ENCODE data around the gene DNAJB13. TPM values are rescaled to one million over a fixed set of nuclear protein-coding genes. Genes with fewer than 3 reads are reported as not detected.

Gene DNAJB13
- total and polyA plus RNA-seq, 2 of the 13 experiments (the other 11 are each of a cell fraction or from before 2014, with no cell fraction given) = 2.3 TPM; not detected in 1

- no TSS peak for BruUV-seq (replicated peaks)
- ChIA-PET POLR2A (no interaction called here), CTCF (ENCODE audit: low intra/inter-chr PET ratio, low total read pairs) (no interaction called here)
- in situ Hi-C loops (cut with HindIII; ENCODE audit: extremely low pct_ligation_motif_present, low pct_unique_long_range_greater_than_20kb) (loop anchor here (25.0 kb wide), 1 partner anchor 212 kb away; the partner anchor contains the start of genes C2CD3 and PPME1), intact Hi-C loops (cut with micrococcal nuclease; ENCODE audit: unreplicated experiment) (no loop called here)
- no peak for DNase-seq (ENCODE audit: low spot score)
- Histone ChIP-seq H3K4me2 (ENCODE audit: low read depth, low read length) (peak overlapping the region; percentile 80; the same call in 1 of the 2 replicates), H3K36me3 (replicated peaks in 1 of 2; ENCODE audit: control insufficient read depth in 1 of 2, insufficient read depth in 2 of 2, low read length in 2 of 2) (peaks cover 0 to 7% of the 10 kb centered on the region in 2 experiments; a peak in 2 of 5 replicates), H3K9ac (ENCODE audit: insufficient read depth, low read depth, low read length) (no peak overlapping the region), H3K4me3 (replicated peaks in 1 of 3; ENCODE audit: insufficient read depth in 1 of 3, low read depth in 2 of 3, low read length in 3 of 3) (no peak overlapping the region; a peak in 1 of 6 replicates), H3K9me3 (ENCODE audit: low read length) (no peaks in the 10 kb centered on the region), H2AFZ (ENCODE audit: low read length) (no peak overlapping the region), H3K79me2 (ENCODE audit: insufficient read depth, low read length) (peaks cover 11% of the 10 kb centered on the region), H3K27me3 (ENCODE audit: control insufficient read depth in 1 of 2, insufficient read depth in 2 of 2, low read length in 2 of 2) (no peaks in the 10 kb centered on the region; a peak in 1 of 5 replicates), H4K20me1 (ENCODE audit: insufficient read depth, low read length) (0 out of 2 replicates have a peak, but pooled peaks cover 3% of the 10 kb centered on the region), H3K27ac (ENCODE audit: extremely low read length, insufficient read depth, low read length) (no peak overlapping the region), H3K4me1 (ENCODE audit: insufficient read depth, low read length) (peaks cover 56% of the 10 kb centered on the region)
- FAIRE-seq = no peak
- TF ChIP-seq MAFK (conservative IDR thresholded peaks at IDR 0.05 in 1 of 2, IDR thresholded peaks at IDR 0.05 in 1 of 2; ENCODE audit: low read length in 2 of 2) (peak; percentile 71 to 77), PCBP2 (optimal IDR thresholded peaks at IDR 0.05; ENCODE audit: low read depth, low read length, poor library complexity, severe bottlenecking) (no peak), MAFF (IDR thresholded peaks at IDR 0.05; ENCODE audit: low read depth, low read length) (peak; percentile 68)
- ATAC-seq = no peak
- WGBS (ENCODE audit: low lambda C conversion rate) = 97% methylated on average over 5 of the region's 5 CpGs
Measured at GRCh38 chr11:73949912-73950311, 914 bp upstream of the DNAJB13 start.

- WGBS (ENCODE audit: low lambda C conversion rate) = 2% methylated on average over 7 of the region's 7 CpGs
- H3K27me3 ChIP-seq (ENCODE audit: control insufficient read depth in 1 of 2, insufficient read depth in 2 of 2, low read length in 2 of 2) = no peaks in the 10 kb centered on the region; a peak in 1 of 5 replicates
- peaks cover 74% of the 10 kb centered on the region for H3K4me1 ChIP-seq (ENCODE audit: insufficient read depth, low read length)
- BruUV-seq (replicated peaks) = no TSS peak
- H3K79me2 ChIP-seq (ENCODE audit: insufficient read depth, low read length) = peaks cover 11% of the 10 kb centered on the region
- peak overlapping the region; percentile 80 for H3K4me2 ChIP-seq (ENCODE audit: low read depth, low read length)
- H3K9ac ChIP-seq (ENCODE audit: insufficient read depth, low read depth, low read length) = peak overlapping the region; percentile 79
- H3K36me3 ChIP-seq (replicated peaks in 1 of 2; ENCODE audit: control insufficient read depth in 1 of 2, insufficient read depth in 2 of 2, low read length in 2 of 2) = peaks cover 0 to 7% of the 10 kb centered on the region in 2 experiments; a peak in 2 of 5 replicates
- FAIRE-seq (no peak), ATAC-seq (no peak), DNase-seq (ENCODE audit: low spot score) (no peak)
- intact Hi-C loops (cut with micrococcal nuclease; ENCODE audit: unreplicated experiment) (no loop called here), in situ Hi-C loops (cut with HindIII; ENCODE audit: extremely low pct_ligation_motif_present, low pct_unique_long_range_greater_than_20kb) (loop anchor here (25.0 kb wide), 1 partner anchor 211 kb away; the partner anchor contains the start of genes C2CD3 and PPME1)
- no peak overlapping the region for H2AFZ ChIP-seq (ENCODE audit: low read length)
- POLR2A ChIA-PET = no interaction called here
- H4K20me1 ChIP-seq (ENCODE audit: insufficient read depth, low read length) = 0 out of 2 replicates have a peak, but pooled peaks cover 3% of the 10 kb centered on the region
- CTCF ChIA-PET (ENCODE audit: low intra/inter-chr PET ratio, low total read pairs) = no interaction called here
- H3K4me3 ChIP-seq (replicated peaks in 1 of 3; ENCODE audit: insufficient read depth in 1 of 3, low read depth in 2 of 3, low read length in 3 of 3) = peak overlapping the region; percentile 46 to 77 (median 71)
- no peaks in the 10 kb centered on the region for H3K9me3 ChIP-seq (ENCODE audit: low read length)
- peak overlapping the region; percentile 86 for H3K27ac ChIP-seq (ENCODE audit: extremely low read length, insufficient read depth, low read length)
- TF ChIP-seq ZNF207 (IDR thresholded peaks at IDR 0.05; ENCODE audit: borderline replicate concordance) (no peak), NAIF1 (CRISPR knock-in tag; IDR thresholded peaks at IDR 0.05; ENCODE audit: borderline replicate concordance) (no peak), POLR2AphosphoS5 (IDR thresholded peaks at IDR 0.05; ENCODE audit: low read depth, low read length) (peak; percentile 3; the same call in 1 of the 2 replicates), KLF16 (CRISPR knock-in tag; IDR thresholded peaks at IDR 0.05) (no peak), REST (IDR thresholded peaks at IDR 0.05; ENCODE audit: borderline replicate concordance in 1 of 2, low read depth in 1 of 2, low read length in 2 of 2) (no peak), ZNF333 (CRISPR knock-in tag; IDR thresholded peaks at IDR 0.05; ENCODE audit: borderline replicate concordance) (no peak), EP300 (IDR thresholded peaks at IDR 0.05; ENCODE audit: low read depth in 2 of 2, low read length in 2 of 2) (no peak), EP300 (CRISPR knock-in tag; IDR thresholded peaks at IDR 0.05; ENCODE audit: borderline replicate concordance) (no peak), BRCA1 (CRISPR knock-in tag; IDR thresholded peaks at IDR 0.05) (0 out of 2 replicates have a peak, but pooled peaks have one; percentile 45), RAD21 (CRISPR knock-in tag; IDR thresholded peaks at IDR 0.05) (no peak), POGZ (CRISPR knock-in tag; IDR thresholded peaks at IDR 0.05) (no peak)
Measured at GRCh38 chr11:73951797-73952196, 971 bp downstream of the DNAJB13 start.

Data from HepG2 (cell line).